ENCODE measurements around the gene RBM42.
"Not testable (repeated sequence)": the region's sequence is repeated elsewhere in the genome, so short reads cannot be mapped to it uniquely, and the experiment has no call there.

The RBM42 gene

DNA sequence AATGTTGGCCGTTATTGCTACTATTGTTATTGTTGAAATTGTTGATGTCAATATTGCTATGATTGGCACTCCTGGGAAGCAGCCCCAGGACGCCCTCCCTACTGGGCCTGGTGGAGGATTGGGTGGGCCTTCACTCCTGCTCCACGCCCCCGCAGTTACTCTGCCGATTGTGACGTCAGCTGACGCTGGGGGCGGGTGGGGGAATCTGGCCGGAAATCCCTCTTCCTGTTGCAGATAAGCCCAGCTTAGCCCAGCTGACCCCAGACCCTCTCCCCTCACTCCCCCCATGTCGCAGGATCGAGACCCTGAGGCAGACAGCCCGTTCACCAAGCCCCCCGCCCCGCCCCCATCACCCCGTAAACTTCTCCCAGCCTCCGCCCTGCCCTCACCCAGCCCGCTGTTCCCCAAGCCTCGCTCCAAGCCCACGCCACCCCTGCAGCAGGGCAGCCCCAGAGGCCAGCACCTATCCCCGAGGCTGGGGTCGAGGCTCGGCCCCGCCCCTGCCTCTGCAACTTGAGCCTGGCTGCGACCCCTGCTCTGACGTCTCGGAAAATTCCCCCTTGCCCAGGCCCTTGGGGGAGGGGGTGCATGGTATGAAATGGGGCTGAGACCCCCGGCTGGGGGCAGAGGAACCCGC, 12.8 kb downstream of the RBM42 start, which contains the start of gene ETV2:
TSS of gene ETV2 (plus strand) at position 231 of the 637 bp plus-strand sequence. CDS start 716 bp downstream, outside the sequence.
- Mint-ChIP-seq H3K4me3 (peak within 1 kb of the TSS; percentile 23), H3K9me3 (no peaks in the 10 kb centered on the region), H3K4me1 (peaks cover 34% of the 10 kb centered on the region), H3K27me3 (no peaks in the 10 kb centered on the region), H3K36me3 (no peaks in the 10 kb centered on the region), H3K27ac (no peak within 1 kb of the TSS)

DNA sequence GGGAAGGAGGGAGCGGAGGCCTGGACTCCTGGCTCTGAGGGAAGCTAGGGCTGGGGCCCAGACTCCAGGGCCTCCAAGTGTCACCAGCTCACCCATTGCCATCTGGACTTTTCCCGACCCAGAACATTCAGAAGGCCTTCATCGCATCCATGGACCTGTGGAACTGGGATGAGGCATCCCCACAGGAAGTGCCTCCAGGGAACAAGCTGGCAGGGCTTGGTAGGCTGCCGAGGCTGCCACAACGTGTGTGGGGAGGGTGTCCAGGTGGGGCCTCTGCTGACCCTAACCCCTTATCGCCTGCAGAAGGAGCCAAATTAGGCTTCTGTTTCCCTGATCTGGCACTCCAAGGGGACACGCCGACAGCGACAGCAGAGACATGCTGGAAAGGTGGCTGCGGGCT, 13.5 kb downstream of the RBM42 start:
- H3K4me1 Mint-ChIP-seq: peaks cover 36% of the 10 kb centered on the region
- H3K9me3 Mint-ChIP-seq: no peaks in the 10 kb centered on the region
- H3K27me3 Mint-ChIP-seq: no peaks in the 10 kb centered on the region
- no peak overlapping the region for H3K27ac Mint-ChIP-seq
- H3K36me3 Mint-ChIP-seq: no peaks in the 10 kb centered on the region
- H3K4me3 Mint-ChIP-seq: peak overlapping the region; percentile 23

DNA sequence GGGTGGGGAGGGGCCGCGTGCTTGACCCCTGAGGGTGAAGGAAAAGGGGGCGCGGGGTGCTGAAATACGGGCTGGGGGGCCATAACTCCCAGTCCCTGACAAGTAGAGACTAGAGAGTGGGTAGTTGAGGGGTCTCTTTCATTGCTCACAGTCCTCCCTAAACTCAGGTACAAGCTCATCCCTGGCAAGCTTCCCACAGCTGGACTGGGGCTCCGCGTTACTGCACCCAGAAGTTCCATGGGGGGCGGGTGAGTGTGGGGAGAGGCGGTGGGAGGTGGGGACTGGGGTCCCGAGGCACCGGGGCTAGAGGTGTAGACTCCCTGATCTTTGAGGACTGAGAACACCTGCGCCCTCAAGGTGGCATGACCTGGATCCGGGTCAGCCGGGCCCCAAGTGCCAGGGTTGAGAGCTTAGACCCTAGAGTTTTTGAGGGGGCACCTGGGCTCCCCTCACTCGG, 14.0 kb downstream of the RBM42 start:
- no peaks in the 10 kb centered on the region for H3K36me3 Mint-ChIP-seq
- H3K4me3 Mint-ChIP-seq: peak overlapping the region; percentile 69
- H3K4me1 Mint-ChIP-seq: peaks cover 36% of the 10 kb centered on the region
- H3K27ac Mint-ChIP-seq: no peak overlapping the region
- no peaks in the 10 kb centered on the region for H3K9me3 Mint-ChIP-seq
- H3K27me3 Mint-ChIP-seq: no peaks in the 10 kb centered on the region

DNA sequence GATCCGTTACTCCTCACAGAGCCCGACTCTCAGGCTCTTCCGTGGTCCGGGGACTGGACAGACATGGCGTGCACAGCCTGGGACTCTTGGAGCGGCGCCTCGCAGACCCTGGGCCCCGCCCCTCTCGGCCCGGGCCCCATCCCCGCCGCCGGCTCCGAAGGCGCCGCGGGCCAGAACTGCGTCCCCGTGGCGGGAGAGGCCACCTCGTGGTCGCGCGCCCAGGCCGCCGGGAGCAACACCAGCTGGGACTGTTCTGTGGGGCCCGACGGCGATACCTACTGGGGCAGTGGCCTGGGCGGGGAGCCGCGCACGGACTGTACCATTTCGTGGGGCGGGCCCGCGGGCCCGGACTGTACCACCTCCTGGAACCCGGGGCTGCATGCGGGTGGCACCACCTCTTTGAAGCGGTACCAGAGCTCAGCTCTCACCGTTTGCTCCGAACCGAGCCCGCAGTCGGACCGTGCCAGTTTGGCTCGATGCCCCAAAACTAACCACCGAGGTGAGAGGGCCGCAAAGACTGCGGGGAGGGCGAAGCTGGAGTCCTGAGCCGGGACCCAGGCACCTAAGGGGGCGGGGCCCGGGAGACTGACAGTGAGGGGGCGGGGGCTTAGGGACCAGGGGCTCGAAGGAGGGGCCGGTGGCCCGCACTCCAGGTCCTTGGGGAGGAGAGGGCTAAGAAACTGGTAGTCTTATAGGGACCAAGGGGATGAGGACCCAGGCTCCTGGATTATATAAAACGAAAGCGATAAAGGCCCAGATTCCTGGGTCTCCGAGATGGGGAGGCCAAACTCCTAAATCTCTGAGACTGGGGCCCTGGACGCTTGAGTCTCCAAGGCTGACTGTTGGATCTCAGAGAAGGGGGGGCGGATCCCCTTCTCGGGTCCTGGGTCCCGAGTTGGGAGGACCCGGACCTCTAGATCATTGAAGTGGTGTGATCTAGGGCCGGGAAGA, 14.7 kb downstream of the RBM42 start:
- H3K4me1 Mint-ChIP-seq: peaks cover 36% of the 10 kb centered on the region
- H3K9me3 Mint-ChIP-seq: no peaks in the 10 kb centered on the region

DNA sequence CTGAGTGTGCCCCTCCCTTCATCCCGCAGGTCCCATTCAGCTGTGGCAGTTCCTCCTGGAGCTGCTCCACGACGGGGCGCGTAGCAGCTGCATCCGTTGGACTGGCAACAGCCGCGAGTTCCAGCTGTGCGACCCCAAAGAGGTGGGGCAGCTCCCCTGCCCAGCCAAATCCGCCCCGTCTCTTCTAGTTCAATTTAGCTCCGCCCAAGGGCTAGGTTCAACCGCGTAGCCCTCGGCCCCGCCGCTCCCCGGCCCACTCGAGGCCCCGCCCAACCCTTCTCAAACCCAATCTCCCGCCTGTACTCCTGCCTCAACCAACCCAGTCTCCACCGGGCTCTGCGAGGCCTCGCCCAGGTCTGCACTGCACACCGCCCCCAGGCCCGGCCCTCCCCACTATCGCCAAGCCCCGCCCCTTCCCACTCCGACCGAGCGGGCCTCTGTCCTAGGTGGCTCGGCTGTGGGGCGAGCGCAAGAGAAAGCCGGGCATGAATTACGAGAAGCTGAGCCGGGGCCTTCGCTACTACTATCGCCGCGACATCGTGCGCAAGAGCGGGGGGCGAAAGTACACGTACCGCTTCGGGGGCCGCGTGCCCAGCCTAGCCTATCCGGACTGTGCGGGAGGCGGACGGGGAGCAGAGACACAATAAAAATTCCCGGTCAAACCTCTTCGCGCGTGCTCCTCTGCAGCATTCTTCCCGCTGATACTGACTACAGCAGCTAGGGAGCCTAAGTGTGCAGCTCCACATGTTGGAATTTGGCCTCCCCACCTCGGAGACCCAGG, 15.6 kb downstream of the RBM42 start:
- Mint-ChIP-seq H3K36me3 (no peaks in the 10 kb centered on the region), H3K4me1 (peaks cover 43% of the 10 kb centered on the region), H3K27ac (peak overlapping the region; percentile 70), H3K4me3 (peak overlapping the region; percentile 69), H3K9me3 (no peaks in the 10 kb centered on the region), H3K27me3 (no peaks in the 10 kb centered on the region)

More for the DNA sequence above, 14.7 kb downstream of the RBM42 start:
- Mint-ChIP-seq H3K4me3 (peak overlapping the region; percentile 69), H3K36me3 (no peaks in the 10 kb centered on the region), H3K27me3 (no peaks in the 10 kb centered on the region), H3K27ac (no peak overlapping the region)

DNA sequence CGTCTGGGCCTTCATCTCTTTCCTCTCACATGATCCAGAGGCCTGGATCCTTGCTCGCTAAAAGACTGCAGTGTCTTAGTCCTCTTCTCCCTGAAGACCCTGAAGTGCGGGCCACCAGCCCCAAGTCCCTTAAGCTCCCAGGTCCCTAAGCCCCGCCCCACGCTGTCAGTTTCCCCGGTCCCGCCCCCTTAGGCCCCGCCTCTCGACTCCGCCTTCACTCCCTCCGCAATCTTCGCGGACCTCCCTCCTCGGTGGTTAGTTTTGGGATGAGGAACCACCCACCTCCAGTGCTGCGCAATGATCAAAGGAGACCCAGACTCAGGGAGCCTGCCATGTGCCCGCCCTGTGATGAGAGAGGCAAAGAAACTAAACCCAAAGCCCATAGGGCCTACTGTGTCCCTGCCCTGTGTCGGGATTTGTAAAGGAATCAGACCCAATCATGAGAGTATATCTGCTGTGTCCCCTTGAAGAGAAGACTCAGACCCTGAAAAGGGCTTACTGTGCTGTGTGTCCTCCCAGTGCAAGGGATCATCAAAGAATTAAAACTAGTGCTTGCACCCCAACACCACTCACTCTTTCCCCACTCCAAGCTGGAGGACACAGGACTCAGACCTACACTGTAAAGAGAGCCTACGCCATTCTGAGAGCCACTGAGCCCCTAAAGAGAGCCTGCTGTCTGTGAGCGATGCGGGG, 16.3 kb downstream of the RBM42 start:
- peak overlapping the region; percentile 70 for H3K27ac Mint-ChIP-seq
- peak overlapping the region; percentile 69 for H3K4me3 Mint-ChIP-seq
- no peaks in the 10 kb centered on the region for H3K27me3 Mint-ChIP-seq
- H3K4me1 Mint-ChIP-seq: peaks cover 47% of the 10 kb centered on the region
- H3K9me3 Mint-ChIP-seq: no peaks in the 10 kb centered on the region
- no peaks in the 10 kb centered on the region for H3K36me3 Mint-ChIP-seq

DNA sequence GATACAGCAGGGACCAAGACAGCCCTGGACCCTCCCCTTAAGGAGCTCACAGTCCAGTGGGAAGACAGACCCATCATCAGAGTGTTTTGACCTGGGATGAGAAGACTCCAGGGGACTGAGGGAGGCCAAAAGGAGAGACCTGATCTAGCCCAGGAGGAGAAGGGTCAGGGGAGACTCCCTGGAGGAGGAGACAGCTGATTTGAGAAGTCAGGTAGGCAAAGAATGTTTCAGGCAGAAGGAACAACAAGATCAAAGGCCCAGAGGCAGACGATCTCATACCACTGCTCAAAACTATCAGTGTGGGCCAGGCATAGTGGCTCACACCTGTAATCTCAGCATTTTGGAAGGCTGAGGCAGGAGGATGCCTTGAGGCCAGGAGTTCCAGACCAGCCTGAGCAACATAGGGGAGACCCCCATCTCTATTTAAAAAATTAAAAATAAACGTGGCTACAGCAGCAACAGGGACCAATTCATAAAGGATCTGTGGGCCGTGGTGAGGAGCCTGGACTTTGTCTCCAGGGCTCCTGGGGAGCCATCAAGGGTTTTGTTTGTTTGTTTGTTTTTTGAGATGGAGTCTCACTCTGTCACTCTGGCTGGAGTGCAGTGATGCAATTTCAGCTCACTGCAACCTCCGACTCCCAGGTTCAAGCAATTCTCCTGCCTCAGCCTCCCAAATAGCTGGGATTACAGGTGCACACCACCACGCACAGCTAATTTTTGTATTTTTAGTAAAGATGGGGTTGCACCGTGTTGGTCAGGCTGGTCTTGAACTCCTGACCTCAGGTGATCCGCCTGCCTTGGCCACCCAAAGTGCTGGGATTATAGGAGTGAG, 17.1 kb downstream of the RBM42 start:
- Mint-ChIP-seq H3K36me3 (no peaks in the 10 kb centered on the region), H3K4me3 (no peak overlapping the region), H3K4me1 (peaks cover 54% of the 10 kb centered on the region), H3K9me3 (no peaks in the 10 kb centered on the region), H3K27ac (peak overlapping the region; percentile 53), H3K27me3 (no peaks in the 10 kb centered on the region)

DNA sequence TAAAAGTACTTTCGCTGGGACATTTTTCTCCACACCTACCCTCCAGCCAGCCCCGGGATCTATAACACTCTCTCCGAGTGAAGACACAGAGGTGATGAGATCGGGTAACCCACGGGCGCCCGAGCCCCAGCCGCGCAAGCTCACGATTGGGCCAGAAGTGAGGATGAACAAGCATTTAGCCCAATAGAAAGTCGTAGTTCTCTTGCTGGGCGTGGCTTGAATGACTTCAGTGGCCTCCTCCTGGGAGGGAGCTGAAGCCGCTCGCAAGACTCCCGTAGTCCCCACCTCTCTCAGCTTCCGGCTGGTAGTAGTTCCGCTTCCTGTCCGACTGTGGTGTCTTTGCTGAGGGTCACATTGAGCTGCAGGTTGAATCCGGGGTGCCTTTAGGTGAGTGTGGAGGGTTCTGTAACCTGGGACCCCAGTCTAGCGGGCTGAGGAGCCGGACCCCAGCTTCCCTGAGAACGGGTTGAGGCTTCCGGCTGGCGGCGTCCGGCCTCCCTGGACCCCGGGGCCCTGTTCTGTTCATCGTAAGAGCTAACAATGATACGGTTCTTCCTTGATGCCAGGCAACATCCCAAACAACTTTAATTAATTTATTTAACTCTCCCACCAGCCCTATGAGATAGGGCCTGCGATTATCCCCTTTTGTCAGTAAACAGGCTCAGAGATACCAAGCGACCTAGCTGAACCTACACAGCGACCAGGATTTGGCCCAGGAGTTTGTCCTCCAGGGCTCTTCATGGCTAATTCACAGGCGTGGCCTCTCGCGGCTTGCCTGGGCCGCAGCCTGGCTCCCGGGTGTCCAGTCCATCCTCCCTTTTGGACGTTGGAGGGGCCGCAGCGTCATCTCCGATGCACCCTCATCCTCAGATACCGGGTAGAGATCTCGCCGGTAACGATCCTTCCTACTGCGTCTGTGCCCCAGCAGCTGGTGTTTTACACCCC, 19.5 kb downstream of the RBM42 start, which contains the start of gene COX6B1:
TSS of gene COX6B1 (plus strand) at position 307 of the 945 bp plus-strand sequence. CDS start 2,921 bp downstream, outside the sequence.
- Mint-ChIP-seq H3K27ac (peak within 1 kb of the TSS; percentile 95), H3K27me3 (no peaks in the 10 kb centered on the region), H3K4me1 (peaks cover 50% of the 10 kb centered on the region), H3K36me3 (no peaks in the 10 kb centered on the region), H3K4me3 (peak within 1 kb of the TSS; percentile 98), H3K9me3 (no peaks in the 10 kb centered on the region)

DNA sequence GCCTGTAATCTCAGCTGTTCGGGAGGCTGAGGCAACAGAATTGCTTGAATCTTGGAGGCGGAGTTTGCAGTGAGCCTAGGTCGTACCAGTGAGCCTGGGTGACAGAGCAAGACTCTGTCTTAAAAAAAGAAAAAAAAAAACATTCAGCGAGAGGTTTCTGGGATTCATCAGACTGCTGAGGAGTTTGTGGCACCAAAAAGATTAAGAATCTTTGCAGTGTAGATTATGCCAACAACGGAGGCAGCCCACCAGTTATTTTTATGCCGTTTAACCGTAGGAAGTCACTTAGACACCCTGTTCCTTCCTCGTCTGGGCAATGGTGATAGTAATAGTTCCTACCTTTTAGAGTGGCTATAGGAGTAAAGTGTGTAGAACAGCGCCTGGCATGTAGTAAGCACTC, 21.7 kb downstream of the RBM42 start:
- Mint-ChIP-seq H3K4me1 (peaks cover 40% of the 10 kb centered on the region), H3K4me3 (peak overlapping the region; percentile 98), H3K27ac (no peak overlapping the region), H3K27me3 (no peaks in the 10 kb centered on the region), H3K9me3 (no peaks in the 10 kb centered on the region), H3K36me3 (peaks cover 6% of the 10 kb centered on the region)

DNA sequence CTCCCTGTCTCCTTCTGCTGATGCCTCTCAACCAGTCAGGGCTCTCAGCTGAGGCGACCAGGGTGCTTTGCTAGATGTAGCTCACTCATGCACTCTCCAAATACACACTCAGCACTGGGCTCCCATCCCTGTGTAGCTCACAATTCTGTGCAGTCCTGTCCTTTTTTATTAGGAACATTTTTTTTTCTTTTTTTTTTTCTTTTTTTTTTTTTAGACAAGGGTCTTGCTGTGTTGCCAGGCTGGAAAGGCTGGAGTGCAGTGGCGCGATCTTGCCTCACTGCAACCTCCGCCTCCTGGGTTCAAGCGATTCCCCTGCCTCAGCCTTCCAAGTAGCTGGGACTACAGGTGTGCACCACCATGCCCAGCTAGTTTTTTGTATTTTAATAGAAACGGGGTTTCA, 26.0 kb downstream of the RBM42 start:
- not testable (repeated sequence) for H3K27me3 Mint-ChIP-seq, H3K4me3 Mint-ChIP-seq, H3K27ac Mint-ChIP-seq, H3K9me3 Mint-ChIP-seq
- peaks cover 13% of the 10 kb centered on the region for H3K36me3 Mint-ChIP-seq
- peaks cover 29% of the 10 kb centered on the region for H3K4me1 Mint-ChIP-seq

DNA sequence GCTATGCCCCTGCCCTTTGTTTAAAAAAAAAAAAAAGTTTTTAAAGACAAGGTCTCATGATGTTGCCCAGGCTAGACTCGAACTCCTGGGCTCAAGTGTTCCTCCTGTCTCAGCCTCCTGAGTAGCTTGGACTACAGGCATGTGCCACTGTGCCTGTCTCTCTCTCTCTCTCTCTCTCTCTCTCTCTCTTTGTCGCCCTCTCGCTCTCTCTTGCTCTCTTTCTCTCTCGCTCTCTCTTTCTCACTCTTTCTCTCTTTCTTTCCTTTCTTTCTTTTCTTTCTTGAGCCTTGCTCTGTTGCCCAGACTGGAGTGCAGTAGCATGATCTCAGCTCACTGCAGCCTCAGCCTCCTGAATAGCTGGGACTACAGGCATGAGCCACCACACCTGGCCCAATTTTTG, 26.8 kb downstream of the RBM42 start:
- H3K4me1 Mint-ChIP-seq: peaks cover 23% of the 10 kb centered on the region
- no peak overlapping the region for H3K4me3 Mint-ChIP-seq
- no peaks in the 10 kb centered on the region for H3K9me3 Mint-ChIP-seq
- H3K27me3 Mint-ChIP-seq: no peaks in the 10 kb centered on the region
- peaks cover 14% of the 10 kb centered on the region for H3K36me3 Mint-ChIP-seq
- H3K27ac Mint-ChIP-seq: peak overlapping the region; percentile 65

DNA sequence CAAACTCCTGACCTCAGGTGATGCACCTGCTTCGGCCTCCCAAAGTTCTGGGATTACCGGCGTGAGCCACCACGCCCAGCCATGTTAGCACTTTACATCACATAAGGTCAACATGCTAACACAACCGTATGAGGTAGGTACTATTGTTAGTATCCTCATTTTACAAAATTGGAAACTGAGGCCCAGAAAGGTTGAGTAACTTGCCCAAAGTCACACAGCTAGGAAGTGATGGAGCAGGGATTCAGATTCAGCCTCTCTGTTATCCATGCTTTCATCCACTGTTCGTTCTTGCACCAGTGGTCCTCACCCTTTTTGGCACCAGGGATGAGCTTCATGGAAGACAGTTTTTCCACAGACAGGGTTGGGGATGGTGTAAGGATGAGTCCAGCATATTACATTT, 27.9 kb downstream of the RBM42 start:
- Mint-ChIP-seq H3K4me1 (peaks cover 13% of the 10 kb centered on the region), H3K27ac (no peak overlapping the region), H3K36me3 (peaks cover 14% of the 10 kb centered on the region), H3K27me3 (no peaks in the 10 kb centered on the region), H3K4me3 (no peak overlapping the region), H3K9me3 (no peaks in the 10 kb centered on the region)

DNA sequence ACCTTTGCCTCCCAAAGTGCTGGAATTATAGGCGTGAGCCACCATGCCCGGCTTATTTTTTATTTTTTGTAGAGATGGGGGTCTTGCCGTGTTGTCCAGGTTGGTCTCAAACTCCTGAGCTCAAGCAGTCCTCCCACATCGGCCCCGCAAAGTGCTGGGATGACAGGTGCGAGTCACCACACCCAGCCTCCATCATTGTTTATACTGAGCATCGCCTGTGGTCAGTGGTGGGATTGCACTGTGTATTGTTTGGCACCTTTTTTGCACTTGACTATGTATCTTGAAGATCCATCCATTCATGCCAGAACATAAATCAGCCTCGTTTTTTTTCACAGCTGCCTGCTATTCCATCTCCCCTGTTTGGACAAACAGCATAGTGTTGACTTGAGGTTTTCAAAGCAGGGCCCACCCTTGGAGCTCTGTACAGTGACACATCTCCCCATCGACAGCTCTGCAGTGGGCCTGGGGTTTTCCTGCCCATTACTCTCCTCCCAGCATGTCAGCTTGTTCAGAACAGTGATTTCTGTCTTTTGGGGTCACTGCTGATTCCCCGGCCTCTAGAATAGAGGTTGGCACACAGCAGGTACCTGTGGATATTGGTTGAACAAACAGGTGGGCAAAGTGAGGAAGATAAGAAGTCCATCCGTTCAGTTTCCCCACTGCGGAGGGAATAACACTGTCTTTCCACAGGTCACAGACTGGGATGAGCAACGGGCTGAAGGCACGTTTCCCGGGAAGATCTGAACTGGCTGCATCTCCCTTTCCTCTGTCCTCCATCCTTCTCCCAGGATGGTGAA, 29.3 kb downstream of the RBM42 start:
- H3K36me3 Mint-ChIP-seq: peaks cover 17% of the 10 kb centered on the region
- no peaks in the 10 kb centered on the region for H3K27me3 Mint-ChIP-seq
- H3K4me3 Mint-ChIP-seq: no peak overlapping the region
- H3K27ac Mint-ChIP-seq: no peak overlapping the region
- peaks cover 15% of the 10 kb centered on the region for H3K4me1 Mint-ChIP-seq
- H3K9me3 Mint-ChIP-seq: no peaks in the 10 kb centered on the region
